Measurements from ENCODE around the gene SMIM38.

SMIM38 gene

DNA sequence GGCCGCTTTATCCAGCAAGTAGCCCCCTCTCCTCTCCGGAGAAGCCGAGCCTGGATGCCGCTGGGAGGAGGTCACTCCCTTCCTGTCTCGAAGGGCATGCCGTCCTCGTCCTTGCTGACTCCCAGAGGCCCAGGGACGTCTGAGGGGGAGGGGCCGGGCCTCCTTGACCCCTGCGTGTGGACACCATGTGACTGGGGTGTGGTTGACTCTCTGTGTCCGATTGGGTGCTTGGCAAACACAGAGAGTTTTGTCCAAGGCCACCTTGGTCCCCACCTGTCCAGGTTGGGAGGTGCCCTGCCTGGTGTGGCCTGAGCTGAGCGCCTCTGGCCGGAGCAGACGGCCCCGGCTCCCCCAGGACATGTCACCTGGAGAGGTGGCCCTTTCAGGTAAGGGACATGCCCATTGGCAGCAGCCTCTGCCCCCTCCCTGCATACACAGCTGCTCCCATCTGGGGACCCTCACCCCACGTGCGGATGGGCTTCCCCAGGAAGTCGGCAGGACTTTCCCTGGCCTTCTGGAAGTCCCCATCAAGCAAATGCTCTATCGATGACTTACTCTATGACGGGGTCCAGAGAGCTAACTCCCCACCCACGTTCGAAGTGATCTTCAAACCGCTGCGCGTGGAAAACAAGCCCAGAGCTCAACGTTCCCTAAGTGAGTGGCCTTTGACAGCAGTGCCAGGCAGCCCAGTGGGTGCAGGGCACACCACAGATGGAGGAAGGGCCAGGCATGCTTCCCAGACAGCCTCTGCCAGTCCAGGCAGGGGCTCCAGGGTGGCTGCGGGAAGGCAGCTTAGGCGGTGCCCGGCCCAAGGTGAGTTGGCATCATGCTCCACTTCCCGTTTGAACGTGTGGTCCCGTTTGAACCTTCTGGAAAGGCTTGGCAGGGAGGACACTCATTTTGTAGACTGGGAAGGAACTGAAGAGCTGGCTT lies at the start of gene SMIM38:
SMIM38 (plus strand) TSS at position 634 of the 933 bp plus-strand sequence. CDS start 1,912 bp downstream, outside the sequence.
- DNase-seq (ENCODE audit: low spot score), result no peak

DNA sequence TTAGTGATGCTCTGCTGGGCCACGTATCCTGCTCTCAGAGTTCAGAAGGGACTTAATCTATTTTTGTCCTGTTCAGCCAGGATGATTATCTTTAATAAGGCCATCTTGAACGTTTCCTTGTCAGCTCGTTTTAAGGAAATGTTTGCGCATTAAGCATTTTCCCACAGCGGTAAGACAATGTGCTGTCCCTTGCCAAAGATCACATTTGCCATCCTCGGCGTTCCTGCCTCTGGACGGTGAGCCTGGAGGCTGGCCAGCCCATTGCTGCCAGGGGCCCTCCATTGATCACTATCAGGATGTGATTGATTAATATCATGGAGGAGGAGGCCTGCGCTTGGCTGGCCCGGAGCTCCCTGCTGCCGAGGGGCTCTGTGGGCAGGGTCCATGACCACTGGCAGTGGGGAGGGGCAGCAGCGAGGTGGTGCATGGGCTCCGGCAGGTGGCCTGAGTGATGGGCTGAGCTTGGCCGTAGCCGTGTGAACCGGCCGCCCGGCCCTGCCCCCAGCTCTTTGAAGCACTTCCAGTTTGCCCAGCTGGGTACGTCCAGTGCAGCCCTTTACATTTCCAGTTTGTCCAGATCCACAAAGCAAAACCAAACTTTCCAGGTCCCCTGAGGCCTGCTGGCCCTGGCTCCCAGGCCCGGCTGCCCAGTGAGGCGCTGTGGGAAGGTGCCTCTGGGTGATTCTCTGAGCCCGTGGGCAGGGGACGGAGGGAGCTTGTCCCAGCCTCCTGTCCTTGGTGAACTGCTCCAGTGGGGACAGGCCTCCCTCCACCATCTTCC lies 49.5 kb upstream of the SMIM38 start:
- no peak for DNase-seq (ENCODE audit: low spot score)

DNA sequence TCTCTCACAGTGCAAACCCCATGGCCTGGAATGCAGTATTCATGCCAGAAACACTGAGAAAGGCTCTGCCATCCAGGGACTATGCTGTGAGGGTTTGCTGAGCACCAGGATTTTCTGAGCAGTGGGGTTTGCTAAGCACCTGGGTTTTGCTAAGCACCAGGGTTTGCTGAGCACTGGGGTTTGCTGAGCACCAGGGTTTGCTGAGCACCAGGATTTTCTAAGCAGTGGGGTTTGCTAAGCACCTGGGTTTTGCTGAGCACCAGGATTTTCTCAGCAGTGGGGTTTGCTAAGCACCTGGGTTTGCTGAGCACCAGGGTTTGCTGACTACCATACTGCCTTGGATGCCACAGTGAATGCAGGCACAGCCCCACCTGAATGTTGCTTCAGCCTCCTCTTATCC lies 48.3 kb upstream of the SMIM38 start:
- no peak for DNase-seq (ENCODE audit: low spot score)

DNA sequence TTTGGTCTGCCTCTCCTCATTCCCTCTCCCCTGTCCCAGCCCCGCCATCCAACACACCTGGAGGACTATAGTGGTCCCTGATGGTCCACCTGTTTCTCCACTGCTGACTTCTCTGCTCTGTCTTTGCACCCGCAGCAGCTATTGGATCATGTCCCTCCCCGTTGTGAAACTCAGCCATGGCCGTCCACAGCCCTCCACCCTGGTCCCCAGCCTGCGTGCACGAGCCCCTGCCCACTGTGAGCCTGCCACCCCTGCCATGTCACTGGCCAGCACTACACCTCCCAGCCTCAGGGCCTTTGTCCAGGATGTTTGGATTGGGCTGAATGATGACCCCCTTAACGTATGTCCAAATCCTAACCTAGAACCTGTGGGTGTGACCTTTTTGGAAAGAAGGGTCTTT lies 47.7 kb upstream of the SMIM38 start:
- DNase-seq (ENCODE audit: low spot score), result no peak

- DNase-seq (ENCODE audit: low spot score), result no peak
Observed at GRCh38 chr11:69108559-69108958, 47.2 kb upstream of the SMIM38 start.

GRCh38 chr11:69109101-69109500 lies 46.6 kb upstream of the SMIM38 start:
- DNase-seq (ENCODE audit: low spot score), result no peak

- no peak for DNase-seq (ENCODE audit: low spot score)
Observed at GRCh38 chr11:69110451-69110850, 45.3 kb upstream of the SMIM38 start.

DNA sequence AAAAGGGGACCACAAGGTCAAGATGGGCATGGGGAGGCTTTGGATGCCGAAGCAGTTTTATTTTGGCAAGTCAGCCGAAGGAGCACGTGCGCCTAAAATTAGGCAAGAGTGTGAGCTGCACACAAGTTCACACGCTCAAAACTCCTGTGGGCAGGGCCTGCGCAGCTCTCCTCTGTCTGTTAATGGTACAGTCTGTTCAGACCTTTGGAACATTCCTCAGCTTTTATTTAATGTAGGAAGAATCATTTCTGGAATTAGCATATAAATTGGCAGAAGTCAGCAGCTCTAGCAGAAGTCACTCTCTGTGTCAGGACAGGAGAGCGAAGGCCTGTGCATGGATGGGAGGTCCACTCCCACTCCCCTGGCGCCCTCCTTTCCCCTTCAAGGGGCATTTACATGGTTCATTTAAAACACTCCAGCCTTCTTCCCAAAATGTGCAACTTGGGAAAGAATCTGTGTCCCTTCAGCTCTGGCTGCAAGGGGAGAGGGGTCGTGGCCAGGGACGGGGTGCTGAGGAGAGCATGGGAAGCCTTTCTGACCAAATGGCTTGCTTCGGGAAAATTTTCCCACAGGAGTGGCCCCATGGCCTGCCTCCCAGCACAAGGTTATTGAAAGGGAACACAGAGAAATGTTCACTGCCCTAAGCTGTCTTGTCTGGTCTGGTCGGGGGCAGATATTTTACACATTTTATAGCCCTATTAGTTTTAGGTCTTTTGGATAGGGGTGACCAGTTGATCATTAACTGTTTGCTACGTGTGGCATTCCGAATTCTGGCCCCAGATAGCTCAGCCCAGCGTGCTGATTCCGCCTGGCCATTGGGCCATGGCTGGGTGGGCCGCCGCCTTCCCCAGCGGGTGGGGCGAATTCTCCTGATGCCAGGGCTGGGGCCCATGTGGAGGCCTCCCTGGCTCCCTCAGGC lies 43.9 kb upstream of the SMIM38 start:
- DNase-seq (ENCODE audit: low spot score), result no peak

DNA sequence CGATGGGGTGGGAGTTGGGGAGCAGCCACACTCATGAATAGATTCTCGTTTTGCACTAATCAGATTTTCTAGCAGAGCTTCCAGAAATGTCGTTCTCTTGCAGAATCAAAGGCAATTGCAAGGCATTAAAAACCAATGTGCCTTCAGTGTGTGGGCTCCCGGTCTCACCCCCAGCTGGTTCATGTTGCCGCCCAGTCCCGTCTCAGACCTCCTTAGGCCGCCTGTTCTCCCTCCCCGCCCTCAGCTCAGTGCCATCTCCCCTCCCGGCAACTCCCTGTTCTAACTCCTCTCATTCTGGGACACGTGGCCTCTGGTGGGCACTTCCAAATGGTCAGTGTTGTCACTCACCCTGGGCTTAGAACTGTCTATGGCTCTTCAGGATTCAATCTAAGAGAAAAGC lies 42.5 kb upstream of the SMIM38 start:
- DNase-seq (ENCODE audit: low spot score), result no peak

DNA sequence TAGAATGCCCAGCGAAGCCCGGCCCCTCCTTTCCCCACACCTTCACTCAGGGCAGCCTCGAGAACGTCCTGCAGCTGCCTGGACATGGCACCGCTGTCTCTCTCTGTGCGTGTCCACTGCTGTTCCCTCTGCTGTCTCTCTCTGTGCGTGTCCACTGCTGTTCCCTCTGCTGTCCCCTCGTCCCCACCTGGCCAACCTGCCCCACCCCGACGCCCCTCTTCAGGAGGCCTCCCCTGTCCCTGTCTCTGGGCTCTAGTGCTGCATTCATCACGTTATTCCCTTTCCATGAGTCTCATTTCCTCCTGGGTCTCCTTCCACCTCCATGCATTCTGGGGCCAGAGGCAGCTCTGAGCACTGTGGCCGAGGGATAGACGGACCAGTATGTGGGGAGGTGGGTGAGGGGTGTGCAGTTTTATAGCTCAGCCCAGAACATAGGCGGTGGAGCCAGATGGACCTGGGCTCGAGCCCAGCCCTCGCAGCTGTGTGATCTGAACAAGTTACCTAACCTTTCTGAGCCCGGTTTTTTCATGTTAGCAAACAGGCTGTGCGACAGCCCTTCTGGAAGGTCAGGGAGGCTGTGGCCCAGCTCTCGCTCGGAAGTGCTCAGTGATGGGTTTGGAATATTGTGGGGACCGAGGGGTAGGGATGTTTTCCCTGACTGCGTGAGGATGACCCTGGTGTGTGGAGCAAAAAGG lies 41.9 kb upstream of the SMIM38 start:
- no peak for DNase-seq (ENCODE audit: low spot score)

- no peak for DNase-seq (ENCODE audit: low spot score)
Observed at GRCh38 chr11:69114362-69114761, 41.4 kb upstream of the SMIM38 start.

- no peak for DNase-seq (ENCODE audit: low spot score)
Observed at GRCh38 chr11:69114811-69115523, 40.8 kb upstream of the SMIM38 start.

DNA sequence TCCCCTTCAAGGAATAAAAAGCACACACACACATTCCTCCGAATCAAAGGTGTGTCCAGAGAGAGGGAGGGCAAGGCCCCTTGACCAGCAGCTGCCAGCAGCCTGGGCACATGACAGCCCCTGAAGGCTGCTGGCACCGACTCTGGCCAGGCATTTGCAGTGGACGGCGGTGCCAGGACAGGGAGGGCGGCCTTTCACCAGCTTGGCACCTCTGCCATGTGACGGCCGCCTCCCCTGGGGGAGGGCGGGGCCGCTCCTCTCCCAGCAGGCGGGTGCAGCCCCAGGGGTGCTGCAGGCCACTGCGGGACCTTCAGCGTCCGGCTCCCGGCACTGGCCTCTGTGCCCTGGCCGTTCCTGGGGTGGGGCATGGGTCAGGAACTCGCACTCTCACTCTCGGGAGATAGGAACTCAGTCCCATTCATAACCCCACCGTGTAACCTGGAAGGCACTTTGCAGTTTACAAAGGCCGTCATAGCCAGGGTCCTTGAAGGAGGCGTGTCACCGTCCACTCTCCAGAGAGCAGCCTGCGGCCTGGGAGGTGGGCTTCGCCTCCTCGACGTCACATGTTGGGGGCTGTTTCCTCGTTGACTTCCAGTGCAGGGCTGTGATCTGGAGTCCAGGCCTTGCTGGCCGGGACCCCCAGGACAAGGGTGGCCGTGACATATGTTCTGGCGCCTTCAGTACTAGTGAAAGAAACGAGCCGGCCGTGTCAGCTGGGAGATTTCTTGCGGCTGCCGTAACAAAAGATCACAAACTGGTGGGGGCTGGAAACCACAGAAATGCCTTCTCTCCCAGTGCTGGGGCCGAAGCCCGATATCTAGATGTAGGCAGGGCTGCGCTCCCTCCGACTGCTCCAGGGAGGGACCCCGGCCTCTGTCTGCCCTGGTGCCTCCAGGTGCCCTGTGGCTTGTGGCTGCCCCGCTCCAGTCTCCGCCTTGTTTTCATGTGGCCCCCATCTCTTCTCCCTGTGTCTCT lies 39.9 kb upstream of the SMIM38 start:
- no peak for DNase-seq (ENCODE audit: low spot score)

GRCh38 chr11:69116671-69117070 lies 39.1 kb upstream of the SMIM38 start:
- no peak for DNase-seq (ENCODE audit: low spot score)

- no peak for DNase-seq (ENCODE audit: low spot score)
Observed at GRCh38 chr11:69119190-69119589, 36.5 kb upstream of the SMIM38 start.

DNA sequence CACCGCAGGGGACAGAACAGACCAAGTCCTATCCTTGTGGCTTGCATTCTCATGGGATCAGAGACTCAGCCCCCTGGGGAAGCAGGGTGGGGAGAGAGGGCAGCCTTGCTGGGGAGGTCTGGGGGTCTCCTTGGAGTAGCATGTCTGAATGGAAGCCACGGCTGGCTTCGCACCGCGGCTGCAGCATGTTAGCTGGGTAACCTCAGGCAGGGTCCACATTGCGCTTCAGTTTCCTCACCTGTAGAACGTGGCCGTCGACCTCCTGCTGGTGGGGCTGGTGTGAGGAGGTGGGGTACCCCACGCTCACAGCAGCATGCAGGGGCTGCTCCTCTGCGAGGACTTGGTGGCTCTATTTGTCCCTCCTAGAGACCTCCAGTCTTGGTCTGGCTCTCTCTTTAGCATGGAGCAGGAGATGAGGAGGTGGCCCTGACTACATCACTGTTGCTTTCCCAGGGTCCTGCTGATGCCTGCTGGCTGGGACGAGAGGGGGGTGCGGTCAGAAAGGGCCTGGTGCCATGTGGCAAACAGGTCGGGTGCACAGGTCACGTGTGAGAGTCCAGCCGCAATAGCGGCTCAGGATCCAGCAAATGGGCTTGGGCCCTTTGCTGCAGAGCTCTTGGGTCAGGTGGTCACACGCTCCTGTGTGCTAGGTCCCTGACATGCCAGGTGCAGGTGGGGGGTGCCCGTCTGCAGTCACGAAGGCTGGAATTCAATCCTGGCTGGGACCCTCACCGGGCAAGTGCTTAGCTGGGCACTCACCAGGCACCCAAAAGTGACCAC lies 35.4 kb upstream of the SMIM38 start:
- no peak for DNase-seq (ENCODE audit: low spot score)

DNA sequence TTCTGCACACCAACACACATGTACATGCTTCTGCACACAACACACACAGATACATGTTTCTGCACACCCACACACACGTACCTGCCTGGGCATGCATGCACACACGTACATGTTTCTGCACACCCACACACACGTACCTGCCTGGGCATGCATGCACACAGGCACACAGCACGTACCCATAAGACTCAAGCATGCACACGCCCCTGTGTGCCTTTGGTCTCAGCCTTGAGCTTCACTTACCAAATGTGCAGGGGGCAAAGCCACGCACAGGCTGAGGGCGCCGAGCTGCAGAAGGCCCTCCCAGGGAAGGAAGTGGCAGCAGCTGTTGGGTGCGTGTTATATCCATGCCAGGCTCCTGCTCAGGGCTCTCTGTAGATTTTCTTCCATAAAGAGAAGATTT lies 34.7 kb upstream of the SMIM38 start:
- no peak for DNase-seq (ENCODE audit: low spot score)

- DNase-seq (ENCODE audit: low spot score), result no peak
Observed at GRCh38 chr11:69121621-69122325, 34.0 kb upstream of the SMIM38 start.
